ENCODE data around the gene MRPL12.
"Not testable (repeated sequence)": the region's sequence is repeated elsewhere in the genome, so short reads cannot be mapped to it uniquely, and the experiment has no call there.

Gene MRPL12

DNA sequence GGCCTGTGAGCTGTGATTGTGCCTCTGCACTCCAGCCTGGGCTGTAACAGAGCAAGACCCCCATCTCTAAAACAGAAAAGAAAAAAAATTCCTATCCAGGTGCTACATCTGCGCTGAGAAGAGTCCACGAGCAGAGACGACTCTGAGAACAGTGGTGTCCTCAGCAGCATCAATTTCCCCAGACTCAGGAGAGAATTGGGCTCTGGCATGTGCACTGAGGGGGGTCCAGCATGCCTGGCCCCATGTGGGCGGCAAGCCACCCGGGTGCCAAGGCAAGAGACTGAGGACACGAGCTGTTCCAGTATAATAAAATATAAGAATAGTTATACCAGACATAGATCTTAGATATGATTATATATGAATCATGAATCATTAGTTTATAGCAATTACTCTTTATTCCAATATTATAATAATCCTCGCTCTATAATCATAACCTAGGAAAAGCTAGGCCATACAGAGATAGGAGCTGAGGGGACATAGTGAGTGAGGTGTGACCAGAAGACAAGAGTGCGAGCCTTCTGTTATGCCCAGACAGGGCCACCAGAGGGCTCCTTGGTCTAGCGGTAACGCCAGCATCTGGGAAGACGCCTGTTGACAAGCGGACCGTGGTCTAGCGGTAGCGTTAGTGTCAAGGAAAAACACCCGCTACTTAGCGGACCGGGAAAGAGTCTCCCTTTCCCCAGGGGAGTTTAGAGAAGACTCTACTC is 27.5 kb upstream of the MRPL12 start:
- H3K27me3 ChIP-seq; H3K4me1 ChIP-seq; H3K9me3 ChIP-seq; H3K4me3 ChIP-seq (ENCODE audit: low read depth, low read length): not testable (repeated sequence)
- peak; percentile 58 for DNase-seq
- H3K36me3 ChIP-seq, result peaks cover 20% of the 10 kb centered on the region
- TF ChIP-seq, protein P1, sequence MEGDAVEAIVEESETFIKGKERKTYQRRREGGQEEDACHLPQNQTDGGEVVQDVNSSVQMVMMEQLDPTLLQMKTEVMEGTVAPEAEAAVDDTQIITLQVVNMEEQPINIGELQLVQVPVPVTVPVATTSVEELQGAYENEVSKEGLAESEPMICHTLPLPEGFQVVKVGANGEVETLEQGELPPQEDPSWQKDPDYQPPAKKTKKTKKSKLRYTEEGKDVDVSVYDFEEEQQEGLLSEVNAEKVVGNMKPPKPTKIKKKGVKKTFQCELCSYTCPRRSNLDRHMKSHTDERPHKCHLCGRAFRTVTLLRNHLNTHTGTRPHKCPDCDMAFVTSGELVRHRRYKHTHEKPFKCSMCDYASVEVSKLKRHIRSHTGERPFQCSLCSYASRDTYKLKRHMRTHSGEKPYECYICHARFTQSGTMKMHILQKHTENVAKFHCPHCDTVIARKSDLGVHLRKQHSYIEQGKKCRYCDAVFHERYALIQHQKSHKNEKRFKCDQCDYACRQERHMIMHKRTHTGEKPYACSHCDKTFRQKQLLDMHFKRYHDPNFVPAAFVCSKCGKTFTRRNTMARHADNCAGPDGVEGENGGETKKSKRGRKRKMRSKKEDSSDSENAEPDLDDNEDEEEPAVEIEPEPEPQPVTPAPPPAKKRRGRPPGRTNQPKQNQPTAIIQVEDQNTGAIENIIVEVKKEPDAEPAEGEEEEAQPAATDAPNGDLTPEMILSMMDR (IDR thresholded peaks at IDR 0.05; ENCODE audit: low read depth, low read length), result peak; percentile 54

GRCh38 chr17:81676906-81677305 is 26.3 kb upstream of the MRPL12 start:
- Histone ChIP-seq H3K4me3 (ENCODE audit: low read depth, low read length) (no peak overlapping the region), H3K9me3 (no peaks in the 10 kb centered on the region), H3K27me3 (no peaks in the 10 kb centered on the region), H3K4me1 (no peaks in the 10 kb centered on the region), H3K36me3 (peaks cover 10% of the 10 kb centered on the region)
- DNase-seq, result no peak
- TF ChIP-seq, protein P1 (IDR thresholded peaks at IDR 0.05; ENCODE audit: low read depth, low read length), result no peak

DNA sequence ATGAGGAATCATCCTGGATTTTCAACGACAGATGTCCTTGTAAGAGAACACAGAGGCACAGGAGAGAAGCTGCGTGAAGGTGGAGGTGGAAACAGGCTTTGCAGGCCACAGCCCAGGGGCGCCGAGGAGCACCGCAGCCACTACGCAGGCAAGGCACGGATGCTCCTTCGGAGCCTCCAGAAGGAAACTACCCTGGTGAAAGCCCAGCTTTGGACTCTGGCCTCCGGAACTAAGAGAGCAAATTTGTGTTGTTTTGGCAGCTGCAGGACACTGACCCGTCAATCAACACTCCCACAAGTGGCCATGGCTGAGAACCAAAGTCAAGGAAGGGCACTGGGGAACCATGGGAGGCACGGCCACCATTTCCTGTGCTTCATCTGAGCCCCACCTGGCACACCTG is 23.0 kb upstream of the MRPL12 start:
- no peaks in the 10 kb centered on the region for H3K4me1 ChIP-seq
- TF ChIP-seq, protein P1 (IDR thresholded peaks at IDR 0.05; ENCODE audit: low read depth, low read length), result no peak

GRCh38 chr17:81681672-81682071 is 21.5 kb upstream of the MRPL12 start:
- TF ChIP-seq, protein P1 (IDR thresholded peaks at IDR 0.05; ENCODE audit: low read depth, low read length), result no peak
- Histone ChIP-seq H3K4me3 (ENCODE audit: low read depth, low read length) (no peak overlapping the region), H3K4me1 (no peaks in the 10 kb centered on the region), H3K9me3 (no peaks in the 10 kb centered on the region), H3K36me3 (peaks cover 10% of the 10 kb centered on the region), H3K27me3 (no peaks in the 10 kb centered on the region)
- DNase-seq, result no peak

More for the DNA sequence above, 23.0 kb upstream of the MRPL12 start:
- Histone ChIP-seq H3K27me3 (no peaks in the 10 kb centered on the region), H3K9me3 (no peaks in the 10 kb centered on the region), H3K4me3 (ENCODE audit: low read depth, low read length) (no peak overlapping the region), H3K36me3 (no peaks in the 10 kb centered on the region)
- no peak for DNase-seq

- H3K9me3 ChIP-seq, result no peaks in the 10 kb centered on the region
- no peaks in the 10 kb centered on the region for H3K27me3 ChIP-seq
- peaks cover 20% of the 10 kb centered on the region for H3K36me3 ChIP-seq
- TF ChIP-seq, protein P1 (IDR thresholded peaks at IDR 0.05; ENCODE audit: low read depth, low read length), result no peak
- DNase-seq, result no peak
- H3K4me3 ChIP-seq (ENCODE audit: low read depth, low read length), result peak overlapping the region; percentile 92
- H3K4me1 ChIP-seq, result no peaks in the 10 kb centered on the region
Measured at GRCh38 chr17:81682565-81683207, 20.5 kb upstream of the MRPL12 start.

GRCh38 chr17:81683208-81683583 is 20.0 kb upstream of the MRPL12 start:
- TF ChIP-seq, protein P1 (IDR thresholded peaks at IDR 0.05; ENCODE audit: low read depth, low read length), result no peak
- peaks cover 25% of the 10 kb centered on the region for H3K36me3 ChIP-seq
- DNase-seq, result no peak
- no peaks in the 10 kb centered on the region for H3K9me3 ChIP-seq
- no peaks in the 10 kb centered on the region for H3K27me3 ChIP-seq
- no peaks in the 10 kb centered on the region for H3K4me1 ChIP-seq
- peak overlapping the region; percentile 92 for H3K4me3 ChIP-seq (ENCODE audit: low read depth, low read length)
